ENCODE results near the gene MAML3.

Gene MAML3

DNA sequence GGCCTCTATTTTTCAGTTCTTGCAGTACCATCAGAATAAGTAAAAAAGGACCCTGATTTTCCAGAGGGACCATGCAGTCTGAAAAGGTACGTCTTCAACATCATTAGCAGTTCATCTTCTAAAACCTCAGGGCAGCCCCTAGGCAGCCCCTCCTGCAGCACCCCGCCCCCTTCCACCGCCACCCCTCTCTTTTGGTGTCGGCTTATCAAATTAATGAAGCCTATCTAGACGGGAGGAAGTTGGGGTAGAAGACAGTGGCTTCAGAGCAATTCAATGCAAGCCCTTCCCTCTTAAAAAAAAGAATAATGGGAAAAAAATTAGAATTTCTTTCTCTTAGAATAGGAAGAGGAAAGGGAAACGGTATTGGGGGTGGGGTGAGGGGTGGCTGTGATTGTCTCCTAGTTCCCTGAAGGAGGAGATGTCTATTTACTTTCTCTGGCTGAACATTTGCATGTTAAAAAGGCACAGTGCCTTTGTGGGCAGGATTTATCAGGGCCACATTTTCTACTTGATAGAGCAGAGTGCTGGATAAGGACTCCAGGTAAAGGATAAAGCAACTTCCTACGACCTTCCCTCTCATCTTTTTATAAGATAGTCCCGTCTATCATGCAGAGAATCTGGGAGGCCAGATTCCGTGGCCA is 329.0 kb downstream of the MAML3 start:
- no peak for DNase-seq

- no peak for DNase-seq
Measured at GRCh38 chr4:139823746-139824145, 330.2 kb downstream of the MAML3 start.

DNA sequence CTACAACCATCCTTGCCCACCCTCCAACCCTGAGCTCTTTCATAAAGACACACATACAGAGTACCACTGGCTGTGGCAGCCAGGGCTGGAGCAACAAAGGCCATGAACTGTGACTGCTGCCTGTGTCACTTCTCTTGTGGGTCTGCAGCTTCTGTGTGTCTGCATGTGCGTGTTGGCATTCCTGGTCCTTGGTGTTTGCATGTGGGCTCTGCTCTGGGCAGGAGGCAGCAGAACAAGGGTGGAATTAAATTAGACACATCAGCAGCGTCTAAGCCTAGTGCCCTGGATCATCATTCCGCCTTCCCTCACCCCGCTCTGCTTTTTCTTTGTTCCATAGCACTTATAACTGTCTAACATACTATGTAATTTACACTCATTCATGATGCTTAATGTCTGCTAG is 330.6 kb downstream of the MAML3 start:
- DNase-seq, result no peak

GRCh38 chr4:139822391-139822790 is 331.6 kb downstream of the MAML3 start:
- no peak for DNase-seq

DNA sequence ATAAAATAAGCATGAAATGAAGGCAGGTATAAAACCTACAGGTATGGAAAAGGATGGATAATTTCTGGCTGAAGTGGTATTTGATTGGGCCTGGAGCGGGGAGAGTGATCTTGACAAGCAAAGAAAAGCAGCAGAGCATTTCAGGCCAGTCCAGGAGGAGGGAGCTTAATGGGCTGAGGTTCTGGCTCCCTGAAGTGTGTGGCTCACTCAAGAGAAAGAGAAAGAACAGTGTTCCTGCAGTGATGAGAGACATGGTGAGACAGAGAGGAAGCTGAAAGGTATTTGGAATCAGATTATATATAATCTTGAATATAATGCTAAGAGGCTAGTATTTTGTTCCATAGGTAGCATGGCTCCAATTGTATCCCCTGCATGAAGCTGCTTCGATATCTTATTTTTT is 334.9 kb downstream of the MAML3 start:
- no peak for DNase-seq

DNA sequence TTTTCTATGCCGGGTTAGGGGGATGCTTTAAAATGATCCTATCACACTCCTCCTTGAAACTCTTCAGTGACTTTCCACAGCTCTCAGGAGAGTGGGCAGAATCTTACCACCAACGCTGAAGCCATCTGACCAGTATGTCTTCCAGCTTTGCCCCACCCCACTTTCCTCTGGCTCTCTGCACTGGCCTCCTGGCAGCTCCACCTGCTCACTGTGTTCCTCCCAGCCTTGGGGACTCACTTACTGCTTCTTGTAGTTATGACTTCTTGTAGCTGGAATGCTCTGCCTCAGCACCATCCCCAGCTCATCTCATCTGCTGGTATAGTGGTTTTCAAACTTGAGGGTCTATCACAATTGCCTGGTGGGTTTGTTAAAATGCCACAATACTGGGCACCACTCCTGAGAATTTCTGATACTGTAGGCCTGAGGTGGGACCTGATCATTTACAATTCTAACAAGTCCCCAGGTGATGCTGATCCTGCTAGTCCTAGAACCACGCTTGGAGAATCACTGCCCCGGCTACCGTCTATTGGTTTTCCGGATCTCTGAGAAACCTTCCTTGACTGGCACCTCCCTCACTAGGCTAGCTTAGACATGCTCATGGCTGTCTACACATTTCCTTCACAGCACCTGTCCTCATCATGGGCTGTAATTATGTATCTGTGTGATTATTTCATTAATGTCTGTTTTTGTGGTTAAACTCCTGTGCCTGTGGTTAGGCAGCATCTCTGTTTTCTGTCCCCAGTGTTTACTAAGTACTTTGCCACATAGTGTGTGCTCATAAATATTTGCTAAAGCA is 336.1 kb downstream of the MAML3 start:
- DNase-seq, result peak; percentile 11

GRCh38 chr4:139816856-139817255 is 337.1 kb downstream of the MAML3 start:
- DNase-seq, result no peak

DNA sequence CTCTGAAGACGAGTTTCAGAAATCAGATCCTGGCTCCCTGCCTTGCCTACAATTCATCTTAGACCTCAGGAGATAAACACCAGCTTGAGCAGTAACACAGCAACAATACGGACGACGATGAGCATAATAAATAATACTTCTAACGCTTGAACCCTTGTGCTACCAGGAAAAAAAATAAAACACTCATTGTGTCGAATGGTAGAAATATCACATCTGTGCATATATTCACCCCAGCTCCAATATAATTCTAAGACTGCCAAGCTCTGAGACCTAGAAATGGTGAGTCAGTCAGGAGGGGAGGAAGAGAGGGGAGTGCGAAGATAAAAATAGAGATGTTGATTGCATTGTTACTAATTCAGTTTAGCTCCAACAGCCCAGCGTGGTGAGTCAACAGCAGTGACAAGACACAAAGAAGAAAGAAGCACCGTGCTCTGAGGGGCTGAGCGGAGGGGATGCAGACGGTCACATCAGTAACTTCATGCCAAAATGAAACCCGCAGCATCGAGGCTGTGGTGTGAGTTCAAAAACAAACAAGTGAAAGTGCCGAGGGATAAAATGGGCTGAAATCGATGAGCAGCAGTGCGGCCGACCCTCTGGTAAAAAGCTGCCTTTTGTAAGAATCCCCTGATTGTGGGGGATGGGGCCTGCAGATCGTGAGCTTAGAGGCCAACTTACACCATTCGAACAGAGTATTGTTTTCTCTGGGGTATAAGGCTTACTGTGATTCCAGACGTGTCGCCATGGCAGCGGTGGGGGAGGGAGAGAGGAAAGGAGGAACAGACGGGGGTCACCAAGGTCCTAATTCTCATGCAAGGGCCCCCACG is 338.0 kb downstream of the MAML3 start:
- no peak for DNase-seq

DNA sequence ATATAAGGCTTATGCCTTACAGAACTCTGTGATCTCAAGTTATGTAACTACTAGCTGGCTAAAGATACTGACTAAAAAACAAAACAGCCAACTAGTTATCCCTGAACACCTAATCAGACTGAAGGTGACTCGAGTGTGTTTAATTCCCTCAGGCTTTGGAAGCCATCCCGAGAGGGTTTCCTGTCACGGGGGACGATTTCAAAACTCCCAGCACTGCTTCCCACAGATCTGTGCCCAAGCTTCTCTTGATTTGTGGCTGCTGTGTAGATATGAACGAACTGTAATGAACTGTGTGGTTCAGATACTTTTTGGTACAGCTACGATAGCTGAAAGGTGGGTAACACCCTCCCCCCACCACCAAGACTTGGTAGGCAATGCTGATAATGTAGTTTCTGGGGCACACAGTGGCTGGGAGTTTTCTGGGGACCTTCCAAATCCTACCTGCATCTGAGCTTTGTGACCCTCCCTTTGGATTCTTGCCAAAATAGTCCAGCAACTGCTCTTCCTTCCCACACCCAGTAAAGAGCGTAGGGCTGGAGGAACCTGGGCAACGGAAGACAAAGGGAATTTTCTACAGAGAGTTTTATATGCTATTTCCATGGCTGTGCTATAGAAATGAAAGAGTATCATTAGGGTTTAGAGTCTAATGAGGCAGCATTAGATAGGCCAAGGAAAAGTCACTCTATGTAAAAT is 339.5 kb downstream of the MAML3 start:
- no peak for DNase-seq

- no peak for DNase-seq
Measured at GRCh38 chr4:139813881-139814280, 340.1 kb downstream of the MAML3 start.

DNA sequence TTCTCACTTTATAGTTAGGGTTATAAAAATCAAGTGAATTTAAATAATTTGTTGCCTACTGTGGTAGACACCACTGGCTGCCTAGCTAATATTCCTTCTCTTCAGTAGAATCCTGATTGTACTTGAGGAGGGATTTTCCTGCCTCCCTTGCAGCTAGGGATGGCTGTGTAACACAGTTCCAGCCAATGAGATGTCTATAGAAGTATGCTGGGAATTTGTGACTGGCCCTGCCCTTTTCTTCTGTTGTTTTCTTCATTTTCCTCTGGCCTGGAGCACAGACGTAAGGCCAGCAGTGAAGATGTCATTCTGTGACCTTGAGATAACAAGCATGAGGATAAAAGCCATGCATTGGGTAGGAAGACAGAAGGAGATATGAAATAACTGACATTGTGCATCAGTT is 343.3 kb downstream of the MAML3 start:
- DNase-seq, result no peak

GRCh38 chr4:139809757-139810140 is 344.2 kb downstream of the MAML3 start:
- DNase-seq, result no peak

DNA sequence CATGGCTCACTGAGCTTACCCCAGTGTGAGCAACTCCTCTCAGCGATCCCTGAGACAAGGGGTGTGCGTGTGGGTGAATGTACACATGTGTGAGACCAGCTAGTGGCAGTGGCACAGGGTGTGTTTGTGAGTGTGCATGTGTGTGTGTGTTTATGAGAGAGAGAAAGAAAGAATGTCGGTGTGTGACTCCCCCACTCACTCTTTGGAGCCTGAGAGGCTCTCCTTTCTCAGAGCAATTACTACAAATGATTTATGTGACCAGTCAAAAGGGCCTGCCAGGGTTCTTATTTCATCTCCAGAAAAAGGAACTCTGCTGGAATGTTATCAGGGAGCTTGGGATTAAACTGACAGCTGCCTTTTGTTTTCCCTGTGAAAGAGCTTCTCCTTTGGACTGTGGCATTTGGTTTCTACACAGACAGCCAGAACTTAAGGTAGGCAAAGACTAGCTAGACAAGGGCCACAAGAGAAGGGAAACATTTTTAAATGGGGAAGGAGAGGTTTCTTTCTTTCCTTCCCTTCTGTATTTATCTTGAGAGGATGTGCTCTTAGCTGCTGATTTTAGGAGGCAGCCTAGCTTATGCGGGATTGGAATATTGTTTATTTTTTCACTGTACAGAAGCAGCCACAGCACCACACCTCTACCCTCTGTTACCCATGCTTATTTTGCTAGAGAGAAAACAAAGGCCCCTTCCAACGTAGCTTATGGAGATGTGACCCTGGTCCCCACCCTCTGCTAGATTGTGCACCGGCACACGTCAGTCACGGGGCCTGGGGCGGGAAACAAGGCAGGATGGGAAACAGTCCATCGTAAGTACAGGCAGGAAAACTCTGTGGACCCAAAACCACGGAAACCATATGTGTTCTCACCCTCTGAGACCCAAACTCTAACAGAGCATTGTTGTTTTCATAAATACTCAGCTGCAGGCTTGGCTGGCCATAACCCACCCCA is 344.9 kb downstream of the MAML3 start:
- DNase-seq, result no peak

DNA sequence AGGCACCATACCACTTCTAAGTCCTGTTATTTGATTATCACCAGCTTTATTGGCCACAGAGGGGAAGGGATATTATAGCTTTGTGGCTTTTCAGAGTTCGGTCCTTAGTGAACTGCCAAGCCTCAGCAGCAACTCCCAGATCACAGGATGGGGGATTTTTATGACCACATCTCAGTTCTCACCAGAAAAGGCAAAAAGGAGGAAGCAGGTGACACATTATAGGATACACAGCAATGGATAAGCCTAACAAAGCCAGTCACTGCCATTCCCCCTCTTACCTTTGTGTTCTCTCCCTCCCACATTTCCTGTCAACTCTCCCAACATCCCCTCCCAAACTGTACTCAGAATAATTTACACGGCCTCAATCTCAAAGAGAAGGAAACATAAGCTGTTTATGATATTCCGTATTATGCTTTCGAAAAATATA is 345.6 kb downstream of the MAML3 start:
- no peak for DNase-seq

GRCh38 chr4:139807483-139807882 is 346.5 kb downstream of the MAML3 start:
- DNase-seq, result no peak

DNA sequence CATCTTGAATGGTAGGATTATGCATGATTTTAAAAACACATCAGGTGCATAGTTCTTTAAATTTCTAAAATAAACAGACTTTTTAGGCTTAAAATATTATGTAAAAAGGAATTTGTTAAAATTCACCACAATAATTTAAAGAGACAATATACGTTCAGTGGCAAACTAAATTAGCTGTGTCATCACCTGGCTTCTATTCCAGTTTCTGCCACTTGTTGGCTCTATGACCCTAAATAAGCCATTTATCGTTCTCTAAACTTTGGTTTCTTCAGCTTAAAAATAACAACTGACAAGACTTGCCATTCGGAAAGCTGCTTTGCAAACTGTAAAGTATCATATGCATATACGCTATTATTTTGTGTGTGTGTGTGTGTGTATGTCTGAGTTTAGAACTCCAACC is 347.1 kb downstream of the MAML3 start:
- DNase-seq, result no peak

GRCh38 chr4:139802931-139803330 is 351.1 kb downstream of the MAML3 start:
- no peak for DNase-seq

DNA sequence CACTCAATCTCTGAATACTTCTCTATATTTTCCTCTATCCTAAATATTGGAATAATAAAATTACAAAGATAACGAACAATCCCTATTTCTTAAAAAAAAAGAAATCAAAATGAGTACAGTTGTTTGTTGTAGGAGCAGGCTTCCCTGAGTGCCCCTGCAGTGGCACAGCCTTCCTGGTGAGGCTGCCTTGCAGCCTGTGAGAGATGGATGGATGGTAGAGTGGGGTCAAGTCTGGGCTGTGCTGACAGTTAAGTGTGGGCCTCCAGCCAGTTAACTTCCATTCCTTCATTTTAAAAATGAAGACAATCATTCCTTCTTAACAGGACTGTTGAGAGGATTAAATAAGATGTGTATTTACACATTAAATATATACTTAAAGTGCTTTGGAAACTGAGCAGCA is 351.5 kb downstream of the MAML3 start:
- no peak for DNase-seq

GRCh38 chr4:139801895-139802294 is 352.1 kb downstream of the MAML3 start:
- DNase-seq, result no peak

- DNase-seq, result no peak
Measured at GRCh38 chr4:139800082-139800481, 353.9 kb downstream of the MAML3 start.

DNA sequence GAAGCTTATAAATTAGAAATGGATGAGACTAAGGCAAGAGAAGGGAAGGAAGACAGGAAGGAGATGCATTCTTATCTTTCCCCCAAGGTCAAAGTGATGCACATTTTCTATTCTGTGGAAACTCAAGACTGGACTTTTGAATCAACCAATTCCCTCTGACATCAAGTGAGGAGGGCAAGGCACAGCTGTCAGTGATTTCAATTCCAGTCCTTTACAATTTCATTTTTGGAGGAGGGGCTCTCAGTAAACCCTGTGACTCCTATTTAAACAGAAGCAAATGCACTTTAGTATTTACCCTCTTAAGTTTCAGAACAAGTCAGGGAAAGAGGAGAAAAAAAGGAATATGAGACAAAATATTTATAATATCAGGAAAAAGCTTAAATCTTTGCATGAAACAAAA is 354.4 kb downstream of the MAML3 start:
- DNase-seq, result no peak

- no peak for DNase-seq
Measured at GRCh38 chr4:139798456-139798855, 355.5 kb downstream of the MAML3 start.
